ENCODE data around the gene BBX.
A peak's percentile ranks its signal among the peaks of the same experiment; 100 is the strongest.

Gene BBX

DNA sequence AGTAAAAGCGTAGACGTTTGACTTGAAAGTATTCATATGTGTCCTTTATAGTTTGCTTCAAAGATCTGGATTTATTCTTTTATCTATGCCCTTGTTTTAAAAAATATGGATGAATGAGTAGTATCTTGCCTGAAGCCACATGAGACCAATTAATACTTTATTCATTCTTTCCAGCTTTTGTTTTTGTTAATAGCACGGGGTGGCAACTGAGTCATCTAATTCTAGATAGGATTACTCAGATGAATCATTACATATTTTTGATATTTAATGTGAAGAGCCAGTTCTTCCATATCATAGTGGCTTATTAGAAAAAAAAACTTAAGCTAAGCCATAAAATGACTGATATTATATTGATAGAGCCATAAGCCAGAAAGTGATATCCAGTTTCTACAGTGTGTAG lies 121.9 kb downstream of the BBX start:
- DNase-seq (ENCODE audit: low spot score), result no peak
- TF ChIP-seq, protein P1, sequence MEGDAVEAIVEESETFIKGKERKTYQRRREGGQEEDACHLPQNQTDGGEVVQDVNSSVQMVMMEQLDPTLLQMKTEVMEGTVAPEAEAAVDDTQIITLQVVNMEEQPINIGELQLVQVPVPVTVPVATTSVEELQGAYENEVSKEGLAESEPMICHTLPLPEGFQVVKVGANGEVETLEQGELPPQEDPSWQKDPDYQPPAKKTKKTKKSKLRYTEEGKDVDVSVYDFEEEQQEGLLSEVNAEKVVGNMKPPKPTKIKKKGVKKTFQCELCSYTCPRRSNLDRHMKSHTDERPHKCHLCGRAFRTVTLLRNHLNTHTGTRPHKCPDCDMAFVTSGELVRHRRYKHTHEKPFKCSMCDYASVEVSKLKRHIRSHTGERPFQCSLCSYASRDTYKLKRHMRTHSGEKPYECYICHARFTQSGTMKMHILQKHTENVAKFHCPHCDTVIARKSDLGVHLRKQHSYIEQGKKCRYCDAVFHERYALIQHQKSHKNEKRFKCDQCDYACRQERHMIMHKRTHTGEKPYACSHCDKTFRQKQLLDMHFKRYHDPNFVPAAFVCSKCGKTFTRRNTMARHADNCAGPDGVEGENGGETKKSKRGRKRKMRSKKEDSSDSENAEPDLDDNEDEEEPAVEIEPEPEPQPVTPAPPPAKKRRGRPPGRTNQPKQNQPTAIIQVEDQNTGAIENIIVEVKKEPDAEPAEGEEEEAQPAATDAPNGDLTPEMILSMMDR (IDR thresholded peaks at IDR 0.05; ENCODE audit: extremely low read depth, missing control alignments), result no peak

GRCh38 chr3:107650788-107651187 lies 128.0 kb downstream of the BBX start:
- TF ChIP-seq, protein P1 (IDR thresholded peaks at IDR 0.05; ENCODE audit: extremely low read depth, missing control alignments), result no peak
- no peak for DNase-seq (ENCODE audit: low spot score)

DNA sequence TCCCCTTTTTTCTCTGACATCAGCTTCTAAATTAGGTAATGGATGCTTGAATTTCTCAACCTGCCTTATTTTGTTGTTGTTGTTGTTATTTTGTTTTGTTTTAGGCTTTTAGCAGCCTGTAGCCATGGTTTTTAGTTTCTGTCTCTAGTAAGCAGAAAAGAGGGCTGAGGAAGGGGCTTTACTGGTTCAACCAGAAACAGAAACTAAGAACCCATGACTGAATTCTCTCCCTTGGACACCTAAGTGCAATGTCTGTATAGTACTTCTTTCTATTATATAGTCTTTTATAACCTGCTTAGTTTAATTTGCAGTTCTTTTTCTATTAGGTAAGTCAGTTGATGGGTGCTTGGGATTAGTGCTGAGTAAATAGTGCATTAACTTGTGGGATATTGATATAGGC lies 129.0 kb downstream of the BBX start:
- no peak for DNase-seq (ENCODE audit: low spot score)

DNA sequence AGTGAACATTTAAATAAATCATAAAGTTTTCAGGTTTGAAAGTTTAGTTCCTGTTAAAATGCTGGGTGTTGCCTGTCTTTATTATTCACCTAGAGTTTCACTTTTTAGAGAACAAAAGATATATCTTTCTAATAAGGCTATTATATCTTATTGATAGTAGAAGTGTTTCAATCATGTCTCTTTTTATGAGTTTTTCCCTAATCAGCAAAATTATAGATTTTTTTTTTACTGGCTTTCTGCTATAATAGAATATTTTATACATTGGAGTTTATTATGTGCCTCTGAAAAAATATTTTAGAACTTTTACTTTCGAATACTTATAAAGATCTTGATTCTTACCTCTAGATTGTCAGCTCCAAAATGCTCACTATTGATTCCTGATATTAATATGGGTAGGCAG lies 131.5 kb downstream of the BBX start:
- no peak for DNase-seq (ENCODE audit: low spot score)
- TF ChIP-seq, protein P1 (IDR thresholded peaks at IDR 0.05; ENCODE audit: extremely low read depth, missing control alignments), result no peak

More for the DNA sequence above, 129.0 kb downstream of the BBX start:
- TF ChIP-seq, protein P1 (IDR thresholded peaks at IDR 0.05; ENCODE audit: extremely low read depth, missing control alignments), result no peak

GRCh38 chr3:107657971-107658370 lies 135.2 kb downstream of the BBX start:
- TF ChIP-seq, protein P1 (IDR thresholded peaks at IDR 0.05; ENCODE audit: extremely low read depth, missing control alignments), result no peak
- no peak for DNase-seq (ENCODE audit: low spot score)

DNA sequence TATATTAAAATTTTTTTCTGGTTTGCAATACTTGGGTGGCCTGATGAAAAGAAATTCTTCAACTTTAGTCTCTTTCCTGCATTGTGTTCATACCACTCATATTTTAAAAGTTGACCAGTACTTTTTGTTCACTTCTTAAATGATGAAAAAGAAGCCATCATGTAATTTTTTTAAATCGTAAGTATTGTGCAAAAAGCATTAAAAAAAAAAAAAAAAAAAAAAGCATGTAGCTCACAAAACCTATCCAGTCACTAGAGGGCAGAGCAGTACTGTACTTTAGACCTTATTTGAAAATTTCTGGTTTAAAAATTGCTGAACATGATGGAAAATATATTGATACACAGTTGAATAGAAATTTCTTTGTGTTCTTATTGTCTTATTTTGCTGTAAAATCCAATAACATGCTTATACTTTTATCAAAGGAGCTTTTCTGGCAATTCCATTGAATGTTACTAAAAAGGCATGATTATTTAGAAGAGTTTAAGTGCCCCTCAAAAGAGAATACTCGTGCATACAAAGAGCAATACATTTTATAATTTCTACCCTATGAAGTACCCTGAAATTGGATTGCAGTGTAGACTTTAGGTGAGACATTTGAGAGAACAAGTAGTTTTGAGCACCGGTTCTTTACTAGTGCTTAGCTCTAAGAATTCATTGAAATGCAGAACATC lies 137.7 kb downstream of the BBX start:
- TF ChIP-seq, protein P1 (IDR thresholded peaks at IDR 0.05; ENCODE audit: extremely low read depth, missing control alignments), result peak; percentile 20
- DNase-seq (ENCODE audit: low spot score), result no peak

DNA sequence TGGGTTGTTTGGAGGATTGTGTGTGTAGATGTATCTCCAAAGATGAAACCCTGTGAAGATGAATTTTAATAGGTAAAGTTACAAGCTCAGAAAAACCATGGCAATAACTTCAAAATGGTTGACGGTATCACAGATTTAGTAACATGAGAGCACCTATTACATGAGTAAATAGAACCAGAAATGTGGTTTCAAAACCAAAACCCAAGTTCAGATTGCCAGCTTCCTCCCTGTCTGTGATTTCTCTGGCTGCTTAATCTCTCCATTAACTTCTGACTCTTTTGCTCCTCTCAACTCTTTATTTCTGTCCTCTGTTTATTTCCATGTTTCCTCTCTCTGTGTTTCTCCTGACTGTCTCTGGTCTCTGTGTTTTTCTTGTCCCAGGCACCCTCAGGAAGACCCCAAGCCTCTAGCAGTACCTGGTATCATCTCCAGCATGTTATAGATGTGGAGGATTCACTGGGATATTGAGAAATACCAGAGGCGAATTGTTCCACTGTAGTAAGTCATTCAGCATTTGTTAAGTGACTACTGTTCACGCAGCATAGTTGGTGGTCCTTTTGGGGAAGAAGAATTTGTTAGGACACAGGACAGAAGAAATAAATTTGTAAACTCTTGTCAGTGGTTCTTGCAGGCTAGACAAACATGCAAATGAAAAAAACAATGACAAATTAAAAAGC lies 138.8 kb downstream of the BBX start:
- no peak for DNase-seq (ENCODE audit: low spot score)
- TF ChIP-seq, protein P1 (IDR thresholded peaks at IDR 0.05; ENCODE audit: extremely low read depth, missing control alignments), result no peak
